ENCODE results near the gene TMEM158.

- TF ChIP-seq POLR2AphosphoS5 (IDR thresholded peaks at IDR 0.05; ENCODE audit: low read depth, low read length), result no peak
- TF ChIP-seq KDM5A (IDR thresholded peaks at IDR 0.05; ENCODE audit: low read length), result no peak
- TF ChIP-seq CTCF (IDR thresholded peaks at IDR 0.05; ENCODE audit: control extremely low read depth in 1 of 3, insufficient read depth in 1 of 3, low read depth in 1 of 3, low read length in 3 of 3), result peak; percentile 77 to 90 (median 84)
- TF ChIP-seq POLR2A (IDR thresholded peaks at IDR 0.05; ENCODE audit: control extremely low read depth in 1 of 2, low read depth in 2 of 2, low read length in 2 of 2), result no peak
- TF ChIP-seq SIRT6 (IDR thresholded peaks at IDR 0.05; ENCODE audit: low read length), result no peak
- TF ChIP-seq SRF (IDR thresholded peaks at IDR 0.05; ENCODE audit: low read depth, low read length), result no peak
- TF ChIP-seq BCL11A (IDR thresholded peaks at IDR 0.05; ENCODE audit: low read depth in 2 of 2, low read length in 2 of 2), result no peak
- TF ChIP-seq CBX5 (IDR thresholded peaks at IDR 0.05; ENCODE audit: low read depth, low read length), result no peak
Measured at GRCh38 chr3:45224824-45225464, 1.1 kb downstream of the TMEM158 start.

Data from H1 (cell line).